Keratinocyte (primary cell): ENCODE measurements around the gene AFG1L. TPM values are rescaled to one million over a fixed set of nuclear protein-coding genes. Genes with fewer than 3 reads are reported as not detected.

Source experiments
- DNase-seq: peaks from one replicate; pipeline ENCODE4 v3.0.0-alpha.2; 2011; ENCODE audit warnings: low read depth, missing footprints, low spot score
- FAIRE-seq: peaks from 2 replicates; lab custom pipeline; 2011; peaks lifted over from hg19 to GRCh38; lab: Jason Lieb, UNC
- H2AFZ ChIP-seq: 2 replicates; pipeline ENCODE4 v1.6.0; 2012; ENCODE audit warnings: low read length, control low read depth, inconsistent platforms; ENCODE audit not compliant: control insufficient read depth
- H3K27ac ChIP-seq: 2 replicates; pipeline ENCODE4 v1.5.1; 2011; ENCODE audit warnings: low read length; ENCODE audit not compliant: control insufficient read depth, insufficient read depth
- H3K27me3 ChIP-seq: 3 replicates; pipeline ENCODE4 v1.6.0; 2011; ENCODE audit warnings: low read length; ENCODE audit not compliant: control insufficient read depth, insufficient read depth; ENCODE audit errors: extremely low read depth
- H3K36me3 ChIP-seq, 2 experiments: 2 replicates in 1 of 2; 3 replicates in 1 of 2; pipeline ENCODE4 v1.5.1; 2011; ENCODE audit warnings: low read length in 2 of 2, mild to moderate bottlenecking in 1 of 2; ENCODE audit not compliant: control insufficient read depth in 2 of 2, insufficient read depth in 2 of 2; ENCODE audit errors: extremely low read depth in 1 of 2
- H3K4me1 ChIP-seq: 3 replicates; pipeline ENCODE4 v1.5.1; 2011; ENCODE audit warnings: low read length; ENCODE audit not compliant: control insufficient read depth, insufficient read depth; ENCODE audit errors: extremely low read depth
- H3K4me2 ChIP-seq: 3 replicates; pipeline ENCODE4 v1.6.0; 2011; ENCODE audit warnings: low read depth, low read length; ENCODE audit not compliant: control insufficient read depth, insufficient read depth; ENCODE audit errors: extremely low read depth
- H3K4me3 ChIP-seq, 3 experiments: fragments of 200-600 bp in 1 of 3; sonication (generic) in 1 of 3; 2 replicates in 2 of 3; 3 replicates in 1 of 3; pipeline ENCODE4 v1.5.1; 2011 to 2016; ENCODE audit warnings: low read length in 3 of 3, mild to moderate bottlenecking in 3 of 3, control low read depth in 2 of 3, inconsistent platforms in 1 of 3, low read depth in 1 of 3, mixed read lengths in 1 of 3, mixed run types in 1 of 3, moderate library complexity in 1 of 3; ENCODE audit not compliant: control insufficient read depth in 2 of 3, insufficient read depth in 2 of 3; ENCODE audit errors: extremely low read depth in 1 of 3
- H3K79me2 ChIP-seq: 2 replicates; pipeline ENCODE4 v1.6.0; 2012; ENCODE audit warnings: low read length; ENCODE audit not compliant: control insufficient read depth, insufficient read depth
- H3K9ac ChIP-seq: 3 replicates; pipeline ENCODE4 v1.6.0; 2011; ENCODE audit warnings: low read length; ENCODE audit not compliant: control insufficient read depth, insufficient read depth; ENCODE audit errors: extremely low read depth
- H3K9me1 ChIP-seq: 3 replicates; pipeline ENCODE4 v1.6.0; 2011; ENCODE audit warnings: low read length; ENCODE audit not compliant: control insufficient read depth, insufficient read depth; ENCODE audit errors: extremely low read depth
- H3K9me3 ChIP-seq: 2 replicates; pipeline ENCODE4 v1.5.1; 2012; ENCODE audit warnings: low read depth, low read length; ENCODE audit not compliant: control insufficient read depth
- H4K20me1 ChIP-seq: 3 replicates; pipeline ENCODE4 v1.6.0; 2011; ENCODE audit warnings: low read length; ENCODE audit not compliant: control insufficient read depth, insufficient read depth; ENCODE audit errors: extremely low read depth
- EZH2 ChIP-seq: IDR thresholded peaks from one replicate; pipeline ENCODE4 v1.6.1; 2012; ENCODE audit warnings: inconsistent platforms, mild to moderate bottlenecking, low read length, moderate library complexity
- dilution Hi-C: fragments of 300-500 bp; cut with MboI; formaldehyde crosslinking; loops from one replicate; pipeline ENCODE4 v1.7.0; 2020; ENCODE audit warnings: low sequenced_read_pairs; ENCODE audit not compliant: extremely low pct_ligation_motif_present
- polyA plus RNA-seq, 5 experiments: library from polyadenylated mRNA; depleted of rRNA in 3 of 5; stranded (reverse) in 3 of 5; stranded (forward) in 1 of 5; unstranded in 1 of 5; fragments of >200 nt; gene quantifications; 1 replicate in 1 of 5; 2 replicates in 3 of 5; 3 replicates in 1 of 5; pipeline versions ENCODE4 v1.2.1 to v1.2.3, GENCODE V29; 2011 to 2012; ENCODE audit warnings: missing spikeins in 2 of 5, low read depth in 1 of 5, low replicate concordance in 1 of 5
- TF ChIP-seq, protein P1 (sequence below), 3 experiments: IDR thresholded peaks in 1 of 3; conservative IDR thresholded peaks in 1 of 3; optimal IDR thresholded peaks in 1 of 3; 2 replicates in 2 of 3; 3 replicates in 1 of 3; pipeline versions ENCODE3 to v1.5.1; 2011; ENCODE audit warnings: low read length in 3 of 3, mild to moderate bottlenecking in 3 of 3, moderate library complexity in 2 of 3, control low read depth in 1 of 3, inconsistent platforms in 1 of 3; ENCODE audit not compliant: insufficient read depth in 2 of 3; ENCODE audit errors: extremely low read depth in 1 of 3

The AFG1L gene
- polyA plus RNA-seq, 1 donor (not counting 4 experiments of a cell fraction or from before 2014, with no cell fraction given), result 3.1 TPM

DNA sequence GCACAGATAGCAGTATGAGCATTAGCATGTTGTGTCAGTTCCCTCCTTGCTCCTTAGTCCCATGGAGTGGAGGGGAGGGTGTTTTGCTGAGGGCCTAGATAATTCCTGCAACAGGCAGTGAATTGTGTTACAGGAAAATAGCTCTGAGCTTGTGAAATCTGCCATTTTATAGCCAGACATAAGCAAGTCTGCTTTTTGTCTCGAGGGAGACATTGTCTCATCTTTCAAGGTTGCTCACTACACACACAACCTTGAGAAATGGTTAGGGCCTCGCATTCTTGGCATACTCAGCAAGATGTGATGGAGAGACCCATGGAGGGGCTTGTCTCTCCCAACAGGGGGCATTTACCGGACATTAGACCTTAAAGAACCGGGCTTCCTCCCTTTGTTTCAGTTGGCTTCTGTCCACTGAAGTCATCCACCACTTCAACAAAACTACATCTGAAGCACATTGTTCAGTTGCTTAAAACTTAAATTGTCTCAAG, 157.9 kb downstream of the AFG1L start:
- no peak overlapping the region for H3K27ac ChIP-seq
- no peak for FAIRE-seq

GRCh38 chr6:108453601-108454185, 158.8 kb downstream of the AFG1L start:
- Histone ChIP-seq H3K36me3 (no peaks in the 10 kb centered on the region), H3K9me1 (no peaks in the 10 kb centered on the region), H3K9me3 (no peaks in the 10 kb centered on the region), H3K9ac (no peak overlapping the region), H3K27ac (no peak overlapping the region), H3K4me2 (no peak overlapping the region), H3K4me1 (no peaks in the 10 kb centered on the region), H3K79me2 (no peaks in the 10 kb centered on the region), H4K20me1 (no peaks in the 10 kb centered on the region), H3K4me3 (no peak overlapping the region), H3K27me3 (no peaks in the 10 kb centered on the region), H2AFZ (no peak overlapping the region)
- dilution Hi-C loops, result no loop called here
- DNase-seq (no peak), FAIRE-seq (peak; percentile 20)
- no peak for TF ChIP-seq EZH2
- TF ChIP-seq, protein P1, sequence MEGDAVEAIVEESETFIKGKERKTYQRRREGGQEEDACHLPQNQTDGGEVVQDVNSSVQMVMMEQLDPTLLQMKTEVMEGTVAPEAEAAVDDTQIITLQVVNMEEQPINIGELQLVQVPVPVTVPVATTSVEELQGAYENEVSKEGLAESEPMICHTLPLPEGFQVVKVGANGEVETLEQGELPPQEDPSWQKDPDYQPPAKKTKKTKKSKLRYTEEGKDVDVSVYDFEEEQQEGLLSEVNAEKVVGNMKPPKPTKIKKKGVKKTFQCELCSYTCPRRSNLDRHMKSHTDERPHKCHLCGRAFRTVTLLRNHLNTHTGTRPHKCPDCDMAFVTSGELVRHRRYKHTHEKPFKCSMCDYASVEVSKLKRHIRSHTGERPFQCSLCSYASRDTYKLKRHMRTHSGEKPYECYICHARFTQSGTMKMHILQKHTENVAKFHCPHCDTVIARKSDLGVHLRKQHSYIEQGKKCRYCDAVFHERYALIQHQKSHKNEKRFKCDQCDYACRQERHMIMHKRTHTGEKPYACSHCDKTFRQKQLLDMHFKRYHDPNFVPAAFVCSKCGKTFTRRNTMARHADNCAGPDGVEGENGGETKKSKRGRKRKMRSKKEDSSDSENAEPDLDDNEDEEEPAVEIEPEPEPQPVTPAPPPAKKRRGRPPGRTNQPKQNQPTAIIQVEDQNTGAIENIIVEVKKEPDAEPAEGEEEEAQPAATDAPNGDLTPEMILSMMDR (optimal IDR thresholded peaks at IDR 0.05 in 1 of 3, IDR thresholded peaks at IDR 0.05 in 1 of 3, conservative IDR thresholded peaks at IDR 0.05 in 1 of 3; ENCODE audit: extremely low read depth in 1 of 3, insufficient read depth in 2 of 3, low read length in 3 of 3), result peak in 1 of 3 experiments; percentile 9

More for the DNA sequence above, 157.9 kb downstream of the AFG1L start:
- Histone ChIP-seq H3K9me3 (no peaks in the 10 kb centered on the region), H2AFZ (no peak overlapping the region), H3K79me2 (no peaks in the 10 kb centered on the region), H3K9ac (no peak overlapping the region), H3K27me3 (no peaks in the 10 kb centered on the region), H3K36me3 (no peaks in the 10 kb centered on the region), H3K4me2 (no peak overlapping the region), H4K20me1 (no peaks in the 10 kb centered on the region), H3K9me1 (no peaks in the 10 kb centered on the region), H3K4me1 (no peaks in the 10 kb centered on the region), H3K4me3 (no peak overlapping the region)
- no peak for DNase-seq
- TF ChIP-seq, protein P1 (optimal IDR thresholded peaks at IDR 0.05 in 1 of 3, IDR thresholded peaks at IDR 0.05 in 1 of 3, conservative IDR thresholded peaks at IDR 0.05 in 1 of 3; ENCODE audit: extremely low read depth in 1 of 3, insufficient read depth in 2 of 3, low read length in 3 of 3), result no peak
- TF ChIP-seq EZH2, result no peak
- dilution Hi-C loops, result no loop called here
